Nephron progenitor cell (in vitro differentiated cells): ENCODE measurements around the gene FOXA1.

Experiments
- DNase-seq: peaks from one replicate; pipeline ENCODE4 v3.0.0; 2021
- H3K27ac Mint-ChIP-seq: 2 replicates; pipeline ENCODE4 v1.8.0; 2021; ENCODE audit warnings: mild to moderate bottlenecking, moderate library complexity, mixed read lengths
- H3K27me3 Mint-ChIP-seq: 2 replicates; pipeline ENCODE4 v1.8.0; 2021; ENCODE audit warnings: mild to moderate bottlenecking, low read depth, mixed read lengths; ENCODE audit not compliant: poor library complexity
- H3K36me3 Mint-ChIP-seq: 2 replicates; pipeline ENCODE4 v1.8.0; 2021; ENCODE audit warnings: low read depth, mixed read lengths
- H3K4me1 Mint-ChIP-seq: 2 replicates; pipeline ENCODE4 v1.8.0; 2021; ENCODE audit warnings: mixed read lengths
- H3K4me3 Mint-ChIP-seq: 2 replicates; pipeline ENCODE4 v1.8.0; 2021; ENCODE audit warnings: mild to moderate bottlenecking, moderate library complexity, mixed read lengths
- H3K9me3 Mint-ChIP-seq: 2 replicates; pipeline ENCODE4 v1.8.0; 2021; ENCODE audit warnings: mild to moderate bottlenecking, moderate library complexity, mixed read lengths
- TF ChIP-seq, protein P1 (sequence below): fragments of 200-600 bp; sonication (generic); IDR thresholded peaks from 2 replicates; pipeline ENCODE4 v1.5.0; 2021; ENCODE audit warnings: antibody characterized with exemption

FOXA1 gene

GRCh38 chr14:37591941-37592481, 3.0 kb downstream of the FOXA1 start:
- Mint-ChIP-seq H3K9me3 (no peaks in the 10 kb centered on the region), H3K36me3 (no peaks in the 10 kb centered on the region), H3K4me1 (peaks cover 36% of the 10 kb centered on the region), H3K27me3 (peaks cover 99% of the 10 kb centered on the region), H3K27ac (no peak overlapping the region), H3K4me3 (no peak overlapping the region)
- peak; percentile 27 for DNase-seq
- TF ChIP-seq, protein P1, sequence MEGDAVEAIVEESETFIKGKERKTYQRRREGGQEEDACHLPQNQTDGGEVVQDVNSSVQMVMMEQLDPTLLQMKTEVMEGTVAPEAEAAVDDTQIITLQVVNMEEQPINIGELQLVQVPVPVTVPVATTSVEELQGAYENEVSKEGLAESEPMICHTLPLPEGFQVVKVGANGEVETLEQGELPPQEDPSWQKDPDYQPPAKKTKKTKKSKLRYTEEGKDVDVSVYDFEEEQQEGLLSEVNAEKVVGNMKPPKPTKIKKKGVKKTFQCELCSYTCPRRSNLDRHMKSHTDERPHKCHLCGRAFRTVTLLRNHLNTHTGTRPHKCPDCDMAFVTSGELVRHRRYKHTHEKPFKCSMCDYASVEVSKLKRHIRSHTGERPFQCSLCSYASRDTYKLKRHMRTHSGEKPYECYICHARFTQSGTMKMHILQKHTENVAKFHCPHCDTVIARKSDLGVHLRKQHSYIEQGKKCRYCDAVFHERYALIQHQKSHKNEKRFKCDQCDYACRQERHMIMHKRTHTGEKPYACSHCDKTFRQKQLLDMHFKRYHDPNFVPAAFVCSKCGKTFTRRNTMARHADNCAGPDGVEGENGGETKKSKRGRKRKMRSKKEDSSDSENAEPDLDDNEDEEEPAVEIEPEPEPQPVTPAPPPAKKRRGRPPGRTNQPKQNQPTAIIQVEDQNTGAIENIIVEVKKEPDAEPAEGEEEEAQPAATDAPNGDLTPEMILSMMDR: no peak

DNA sequence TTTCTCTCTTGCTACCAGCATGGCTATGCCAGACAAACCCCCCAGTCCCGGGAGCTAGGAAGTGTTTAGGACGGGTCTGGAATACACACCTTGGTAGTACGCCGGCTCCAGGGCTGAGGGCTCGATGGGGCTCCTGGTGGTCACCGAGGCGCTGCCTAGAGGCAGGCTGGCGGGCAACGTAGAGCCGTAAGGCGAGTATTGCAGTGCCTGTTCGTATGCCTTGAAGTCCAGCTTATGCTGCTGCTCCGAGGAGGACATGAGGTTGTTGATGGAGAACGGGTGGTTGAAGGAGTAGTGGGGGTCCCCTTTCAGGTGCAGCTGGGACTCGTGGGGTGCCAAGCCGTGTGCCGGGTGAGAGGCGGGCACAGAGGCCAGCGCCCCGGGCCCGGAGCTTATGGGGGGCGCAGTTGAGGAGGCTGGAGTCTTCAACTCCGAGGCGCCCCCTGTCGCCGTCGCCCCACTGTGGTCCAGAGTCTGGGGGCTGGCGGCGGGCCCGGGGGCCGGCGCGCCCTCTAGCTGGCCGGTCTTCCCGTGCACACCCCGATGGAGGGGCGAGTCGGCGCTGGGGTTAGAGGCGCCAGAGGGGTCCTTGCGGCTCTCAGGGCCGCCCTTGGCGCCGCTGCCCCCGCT, 3.6 kb downstream of the FOXA1 start:
- H3K27ac Mint-ChIP-seq: no peak overlapping the region
- H3K36me3 Mint-ChIP-seq: no peaks in the 10 kb centered on the region
- H3K27me3 Mint-ChIP-seq: peaks cover 99% of the 10 kb centered on the region
- peak; percentile 61 for DNase-seq
- peak overlapping the region; percentile 68 for H3K4me3 Mint-ChIP-seq
- TF ChIP-seq, protein P1: peak; percentile 29
- no peaks in the 10 kb centered on the region for H3K9me3 Mint-ChIP-seq
- peaks cover 36% of the 10 kb centered on the region for H3K4me1 Mint-ChIP-seq

DNA sequence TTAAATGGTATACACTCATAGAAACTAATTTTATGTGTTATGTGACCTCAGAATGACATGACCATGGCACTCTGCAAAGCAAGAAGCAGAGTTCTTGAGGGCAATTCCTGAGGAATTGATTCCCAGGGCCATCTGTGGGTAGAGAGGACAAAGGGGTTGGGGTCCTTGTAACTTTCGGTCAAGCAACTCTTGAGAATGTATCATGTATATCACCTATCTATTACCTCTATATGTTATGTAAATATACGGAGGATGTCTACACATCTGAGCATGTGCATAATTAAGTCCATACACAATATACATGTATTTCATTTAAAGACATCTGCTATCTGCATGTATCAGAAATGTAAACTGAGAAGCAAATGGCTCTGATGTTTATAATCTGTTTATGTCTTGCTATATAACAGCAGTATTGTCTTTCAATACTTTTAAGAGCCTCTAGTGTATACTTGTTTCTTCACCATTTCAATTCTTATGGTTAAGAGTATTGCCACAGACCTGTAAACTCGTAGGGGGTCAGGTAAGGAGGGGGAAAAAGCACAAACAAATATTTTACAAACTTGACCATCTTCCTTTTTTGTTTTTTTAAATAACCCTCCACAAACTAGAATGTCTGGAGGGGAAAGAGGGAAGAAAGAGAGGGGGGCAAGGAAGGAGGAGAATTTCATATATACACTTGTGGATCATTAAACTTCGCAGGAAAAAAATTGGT, 4.5 kb downstream of the FOXA1 start:
- no peaks in the 10 kb centered on the region for H3K9me3 Mint-ChIP-seq
- H3K4me3 Mint-ChIP-seq: no peak overlapping the region
- TF ChIP-seq, protein P1: no peak
- no peak for DNase-seq
- H3K27me3 Mint-ChIP-seq: peaks cover 99% of the 10 kb centered on the region
- H3K36me3 Mint-ChIP-seq: no peaks in the 10 kb centered on the region
- H3K27ac Mint-ChIP-seq: no peak overlapping the region
- peaks cover 33% of the 10 kb centered on the region for H3K4me1 Mint-ChIP-seq

DNA sequence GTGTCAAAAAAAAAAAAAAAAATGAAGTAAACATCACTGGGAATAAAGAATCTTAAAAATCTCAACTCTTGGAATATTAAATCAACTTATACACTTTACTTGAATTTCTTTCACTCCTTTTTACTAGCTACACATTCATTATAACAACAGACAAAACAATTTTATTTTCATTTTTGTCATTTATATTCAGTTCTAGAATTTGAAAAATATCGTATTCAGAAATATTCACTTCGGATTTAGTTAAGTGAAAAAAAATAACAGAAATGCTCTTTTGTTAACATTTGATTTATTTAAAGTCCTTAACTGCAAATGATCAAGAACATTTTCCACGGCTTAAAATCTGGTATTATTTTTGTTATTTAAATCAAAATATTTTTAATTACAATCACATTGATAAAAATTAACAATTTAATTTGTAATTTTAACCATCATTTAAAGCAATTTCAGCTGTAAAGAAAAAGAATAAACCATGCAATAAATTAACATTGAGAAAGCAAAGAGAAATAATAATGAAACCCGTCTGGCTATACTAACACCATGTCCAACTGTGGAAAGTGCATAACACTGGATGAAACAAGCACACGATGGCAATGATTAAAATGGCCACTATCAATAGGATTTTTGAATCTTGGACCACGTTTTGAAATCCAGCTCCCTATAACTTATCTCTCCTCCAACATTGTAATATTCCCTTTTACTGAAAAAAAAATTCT, 5.2 kb downstream of the FOXA1 start:
- Mint-ChIP-seq H3K27me3 (peaks cover 100% of the 10 kb centered on the region), H3K36me3 (no peaks in the 10 kb centered on the region), H3K27ac (no peak overlapping the region), H3K9me3 (no peaks in the 10 kb centered on the region), H3K4me3 (no peak overlapping the region), H3K4me1 (peaks cover 31% of the 10 kb centered on the region)
- TF ChIP-seq, protein P1: no peak
- no peak for DNase-seq

- Mint-ChIP-seq H3K27me3 (peaks cover 100% of the 10 kb centered on the region), H3K27ac (no peak overlapping the region), H3K4me1 (peaks cover 28% of the 10 kb centered on the region), H3K36me3 (no peaks in the 10 kb centered on the region), H3K9me3 (no peaks in the 10 kb centered on the region), H3K4me3 (peak overlapping the region; percentile 43)
- no peak for DNase-seq
- TF ChIP-seq, protein P1: no peak
Measured at GRCh38 chr14:37588956-37589714, 5.9 kb downstream of the FOXA1 start.
